HFF-Myc (cell line): Measurements from ENCODE around the gene IL4I1.

Experiments
- DNase-seq: peaks from one replicate; pipeline ENCODE4 v3.0.0-alpha.2; 2011; ENCODE audit warnings: low read depth; ENCODE audit errors: extremely low read depth
- H3K4me3 ChIP-seq: replicated peaks from 2 replicates; pipeline ENCODE4 v1.5.1; 2011; ENCODE audit warnings: low read depth, mild to moderate bottlenecking, control low read depth, low read length
- TF ChIP-seq, protein P1 (sequence below): IDR thresholded peaks from 2 replicates; pipeline ENCODE4 v1.5.1; 2012; ENCODE audit warnings: mild to moderate bottlenecking, low read depth, low read length, control low read depth; ENCODE audit errors: missing control alignments

The IL4I1 gene

DNA sequence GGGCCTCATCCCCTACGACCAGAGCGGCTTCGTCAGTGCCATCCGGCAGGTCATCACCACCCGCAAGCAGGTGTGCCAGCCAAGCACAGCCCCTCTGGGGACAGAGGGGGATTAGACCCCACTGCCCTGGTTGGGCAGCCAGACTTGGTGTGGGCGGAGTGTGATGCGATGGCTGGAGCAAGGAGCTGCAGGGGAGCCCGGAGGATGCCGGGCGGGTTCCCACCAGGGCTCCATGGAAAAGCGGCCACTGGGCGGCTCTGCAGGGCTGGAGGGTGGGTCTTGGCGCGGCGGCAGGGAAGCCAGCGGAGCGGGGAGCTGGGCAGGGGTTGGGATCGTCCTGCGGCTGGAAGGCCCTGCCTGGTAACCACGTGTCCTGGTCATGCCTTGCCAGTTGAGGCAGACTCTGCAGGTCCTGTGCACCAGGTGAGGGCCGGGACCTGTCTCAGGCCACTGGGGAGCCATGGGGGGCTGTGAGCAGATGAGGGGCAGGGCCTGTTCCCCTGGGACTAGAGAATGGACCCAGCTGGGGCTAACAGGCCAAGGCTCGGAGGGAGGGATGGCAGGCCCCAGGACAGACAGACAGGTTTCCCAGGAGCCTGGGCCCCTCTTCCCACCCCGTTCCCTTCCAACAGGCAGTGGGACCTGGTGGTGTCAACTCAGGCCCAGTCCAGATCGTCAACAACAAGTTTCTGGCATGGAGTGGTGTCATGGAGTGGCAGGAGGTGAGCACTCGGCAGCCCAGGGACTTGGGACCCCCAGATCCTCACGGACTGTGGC is 39.4 kb downstream of the IL4I1 start:
- DNase-seq: no peak
- no peak overlapping the region for H3K4me3 ChIP-seq
- TF ChIP-seq, protein P1, sequence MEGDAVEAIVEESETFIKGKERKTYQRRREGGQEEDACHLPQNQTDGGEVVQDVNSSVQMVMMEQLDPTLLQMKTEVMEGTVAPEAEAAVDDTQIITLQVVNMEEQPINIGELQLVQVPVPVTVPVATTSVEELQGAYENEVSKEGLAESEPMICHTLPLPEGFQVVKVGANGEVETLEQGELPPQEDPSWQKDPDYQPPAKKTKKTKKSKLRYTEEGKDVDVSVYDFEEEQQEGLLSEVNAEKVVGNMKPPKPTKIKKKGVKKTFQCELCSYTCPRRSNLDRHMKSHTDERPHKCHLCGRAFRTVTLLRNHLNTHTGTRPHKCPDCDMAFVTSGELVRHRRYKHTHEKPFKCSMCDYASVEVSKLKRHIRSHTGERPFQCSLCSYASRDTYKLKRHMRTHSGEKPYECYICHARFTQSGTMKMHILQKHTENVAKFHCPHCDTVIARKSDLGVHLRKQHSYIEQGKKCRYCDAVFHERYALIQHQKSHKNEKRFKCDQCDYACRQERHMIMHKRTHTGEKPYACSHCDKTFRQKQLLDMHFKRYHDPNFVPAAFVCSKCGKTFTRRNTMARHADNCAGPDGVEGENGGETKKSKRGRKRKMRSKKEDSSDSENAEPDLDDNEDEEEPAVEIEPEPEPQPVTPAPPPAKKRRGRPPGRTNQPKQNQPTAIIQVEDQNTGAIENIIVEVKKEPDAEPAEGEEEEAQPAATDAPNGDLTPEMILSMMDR: no peak

GRCh38 chr19:49856574-49857021 is 40.1 kb downstream of the IL4I1 start:
- no peak overlapping the region for H3K4me3 ChIP-seq
- TF ChIP-seq, protein P1: no peak
- no peak for DNase-seq

GRCh38 chr19:49855676-49856573 is 40.8 kb downstream of the IL4I1 start:
- no peak for DNase-seq
- TF ChIP-seq, protein P1: no peak
- H3K4me3 ChIP-seq: no peak overlapping the region

DNA sequence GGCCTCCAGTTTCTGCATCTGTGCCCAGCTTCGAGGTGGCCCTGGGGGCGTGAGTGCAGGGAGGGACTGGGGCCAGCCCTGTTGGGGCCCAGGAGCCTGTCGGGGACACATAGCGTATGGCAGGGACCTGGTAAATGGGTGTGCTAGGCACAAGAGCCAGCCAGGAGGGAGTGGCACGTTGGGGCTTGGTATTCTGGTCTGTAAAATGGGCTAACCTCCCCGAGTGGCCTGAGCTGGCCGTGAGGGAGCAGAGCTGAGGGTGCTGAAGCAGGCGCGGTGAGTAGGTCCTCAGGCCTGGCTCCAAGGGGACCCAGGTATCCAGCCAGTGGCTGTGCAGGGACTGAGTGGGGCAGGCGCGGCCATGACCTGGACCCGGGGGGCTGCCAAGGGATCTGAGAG is 41.4 kb downstream of the IL4I1 start:
- DNase-seq: no peak
- H3K4me3 ChIP-seq: no peak overlapping the region
- TF ChIP-seq, protein P1: no peak

GRCh38 chr19:49854378-49855263 is 42.1 kb downstream of the IL4I1 start:
- no peak overlapping the region for H3K4me3 ChIP-seq
- TF ChIP-seq, protein P1: no peak
- DNase-seq: no peak

DNA sequence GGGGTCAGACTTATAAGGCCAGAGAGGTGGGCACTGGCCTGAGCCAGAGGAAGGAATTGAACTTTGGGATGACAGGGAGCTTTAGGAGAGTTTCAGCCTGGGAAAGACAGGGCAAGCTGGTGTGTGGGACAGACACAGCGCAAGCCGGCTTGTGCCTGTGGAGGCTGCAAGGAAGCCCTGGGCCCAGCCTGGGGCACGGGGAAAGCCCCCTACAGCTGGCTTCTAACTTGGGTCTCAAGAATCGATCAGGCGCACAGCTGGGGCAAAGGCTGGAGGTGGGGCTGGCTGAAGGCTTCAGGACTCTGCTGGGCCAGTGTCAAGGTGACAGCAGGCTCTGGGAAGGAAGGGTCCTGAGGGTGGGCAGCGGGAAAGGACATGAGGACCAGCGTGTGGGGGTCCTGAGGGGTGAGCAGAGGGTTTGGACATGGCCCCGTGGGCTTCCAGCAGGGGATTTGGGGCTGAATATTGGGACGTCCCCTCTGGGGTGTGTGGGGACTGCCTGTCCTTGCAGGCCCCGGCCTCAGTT is 42.8 kb downstream of the IL4I1 start:
- TF ChIP-seq, protein P1: no peak
- DNase-seq: no peak
- no peak overlapping the region for H3K4me3 ChIP-seq
